ENCODE measurements around the gene CAMK4.

CAMK4 gene

DNA sequence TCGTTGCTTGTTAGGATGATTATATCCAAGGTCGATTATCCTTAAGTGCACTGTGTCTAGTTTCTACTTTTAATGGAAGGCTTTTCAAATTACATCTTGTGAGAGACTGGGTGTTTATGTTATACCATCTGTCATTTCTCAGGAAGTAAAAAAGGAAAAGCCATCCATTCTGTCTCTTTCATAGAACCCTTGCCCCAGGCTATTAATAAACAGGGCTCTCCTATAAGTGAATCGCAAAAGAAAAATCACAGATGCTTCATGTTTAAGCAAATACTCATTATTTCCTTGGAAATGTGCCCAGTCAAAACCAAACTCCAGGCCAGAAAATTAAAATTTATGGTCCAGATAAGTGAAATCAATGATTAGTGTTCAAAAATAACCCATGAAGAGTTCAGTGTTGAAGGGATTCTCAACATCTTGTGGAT, 230.0 kb downstream of the CAMK4 start (continued):
- TF ChIP-seq ZSCAN23 (tag by site-specific recombination; IDR thresholded peaks at IDR 0.05) (0 out of 2 replicates have a peak, but pooled peaks have one; percentile 3), ZXDB (tag by site-specific recombination; IDR thresholded peaks at IDR 0.05) (peak; percentile 68), ZEB2 (tag by site-specific recombination; IDR thresholded peaks at IDR 0.05) (0 out of 2 replicates have a peak, but pooled peaks have one; percentile 45), ZNF366 (tag by site-specific recombination; conservative IDR thresholded peaks at IDR 0.05) (peak; percentile 49; the same call in 1 of the 2 replicates), ZNF585B (tag by site-specific recombination; IDR thresholded peaks at IDR 0.05) (no peak), ZSCAN30 (tag by site-specific recombination; IDR thresholded peaks at IDR 0.05) (peak; percentile 64), ZNF324 (tag by site-specific recombination; IDR thresholded peaks at IDR 0.05) (no peak), ZNF292 (tag by site-specific recombination; IDR thresholded peaks at IDR 0.05; ENCODE audit: borderline replicate concordance, low read depth) (no peak), ZFHX2 (tag by site-specific recombination; conservative IDR thresholded peaks at IDR 0.05) (no peak), KLF10 (tag by site-specific recombination; IDR thresholded peaks at IDR 0.05) (peak; percentile 79), GLI2 (tag by site-specific recombination; IDR thresholded peaks at IDR 0.05; ENCODE audit: borderline replicate concordance, low read depth) (0 out of 2 replicates have a peak, but pooled peaks have one; percentile 4), ZBTB8A (tag by site-specific recombination; IDR thresholded peaks at IDR 0.05) (peak; percentile 39), YY1 (tag by site-specific recombination; IDR thresholded peaks at IDR 0.05) (no peak), ZNF121 (tag by site-specific recombination; IDR thresholded peaks at IDR 0.05) (no peak), YY2 (tag by site-specific recombination; IDR thresholded peaks at IDR 0.05) (no peak), TCF7L2 (IDR thresholded peaks at IDR 0.05; ENCODE audit: borderline replicate concordance, low read depth, low read length) (0 out of 2 replicates have a peak, but pooled peaks have one; percentile 62), ZNF404 (tag by site-specific recombination; IDR thresholded peaks at IDR 0.05) (no peak), ZNF76 (tag by site-specific recombination; IDR thresholded peaks at IDR 0.05; ENCODE audit: borderline replicate concordance, low read depth) (0 out of 2 replicates have a peak, but pooled peaks have one; percentile 28), OSR2 (tag by site-specific recombination; IDR thresholded peaks at IDR 0.05) (peak; percentile 81), SP7 (tag by site-specific recombination; IDR thresholded peaks at IDR 0.05) (peak; percentile 98), ZNF843 (tag by site-specific recombination; IDR thresholded peaks at IDR 0.05) (peak; percentile 91; the same call in 1 of the 2 replicates), HOXD13 (CRISPR knock-in tag; IDR thresholded peaks at IDR 0.05; ENCODE audit: borderline replicate concordance) (peak; percentile 72), ZNF48 (tag by site-specific recombination; IDR thresholded peaks at IDR 0.05) (no peak), EGR2 (tag by site-specific recombination; IDR thresholded peaks at IDR 0.05; ENCODE audit: low read depth) (no peak), HOXA7 (CRISPR knock-in tag; IDR thresholded peaks at IDR 0.05; ENCODE audit: borderline replicate concordance) (no peak), ZNF768 (tag by site-specific recombination; IDR thresholded peaks at IDR 0.05) (no peak), ZNF114 (tag by site-specific recombination; IDR thresholded peaks at IDR 0.05) (no peak)
- TF ChIP-seq, protein P1, sequence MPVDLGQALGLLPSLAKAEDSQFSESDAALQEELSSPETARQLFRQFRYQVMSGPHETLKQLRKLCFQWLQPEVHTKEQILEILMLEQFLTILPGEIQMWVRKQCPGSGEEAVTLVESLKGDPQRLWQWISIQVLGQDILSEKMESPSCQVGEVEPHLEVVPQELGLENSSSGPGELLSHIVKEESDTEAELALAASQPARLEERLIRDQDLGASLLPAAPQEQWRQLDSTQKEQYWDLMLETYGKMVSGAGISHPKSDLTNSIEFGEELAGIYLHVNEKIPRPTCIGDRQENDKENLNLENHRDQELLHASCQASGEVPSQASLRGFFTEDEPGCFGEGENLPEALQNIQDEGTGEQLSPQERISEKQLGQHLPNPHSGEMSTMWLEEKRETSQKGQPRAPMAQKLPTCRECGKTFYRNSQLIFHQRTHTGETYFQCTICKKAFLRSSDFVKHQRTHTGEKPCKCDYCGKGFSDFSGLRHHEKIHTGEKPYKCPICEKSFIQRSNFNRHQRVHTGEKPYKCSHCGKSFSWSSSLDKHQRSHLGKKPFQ (tag by site-specific recombination; IDR thresholded peaks at IDR 0.05): 0 out of 2 replicates have a peak, but pooled peaks have one; percentile 22
- TF ChIP-seq, protein P2, sequence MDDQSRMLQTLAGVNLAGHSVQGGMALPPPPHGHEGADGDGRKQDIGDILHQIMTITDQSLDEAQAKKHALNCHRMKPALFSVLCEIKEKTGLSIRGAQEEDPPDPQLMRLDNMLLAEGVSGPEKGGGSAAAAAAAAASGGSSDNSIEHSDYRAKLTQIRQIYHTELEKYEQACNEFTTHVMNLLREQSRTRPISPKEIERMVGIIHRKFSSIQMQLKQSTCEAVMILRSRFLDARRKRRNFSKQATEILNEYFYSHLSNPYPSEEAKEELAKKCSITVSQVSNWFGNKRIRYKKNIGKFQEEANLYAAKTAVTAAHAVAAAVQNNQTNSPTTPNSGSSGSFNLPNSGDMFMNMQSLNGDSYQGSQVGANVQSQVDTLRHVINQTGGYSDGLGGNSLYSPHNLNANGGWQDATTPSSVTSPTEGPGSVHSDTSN (CRISPR knock-in tag; IDR thresholded peaks at IDR 0.05): no peak
- TF ChIP-seq, protein P3, sequence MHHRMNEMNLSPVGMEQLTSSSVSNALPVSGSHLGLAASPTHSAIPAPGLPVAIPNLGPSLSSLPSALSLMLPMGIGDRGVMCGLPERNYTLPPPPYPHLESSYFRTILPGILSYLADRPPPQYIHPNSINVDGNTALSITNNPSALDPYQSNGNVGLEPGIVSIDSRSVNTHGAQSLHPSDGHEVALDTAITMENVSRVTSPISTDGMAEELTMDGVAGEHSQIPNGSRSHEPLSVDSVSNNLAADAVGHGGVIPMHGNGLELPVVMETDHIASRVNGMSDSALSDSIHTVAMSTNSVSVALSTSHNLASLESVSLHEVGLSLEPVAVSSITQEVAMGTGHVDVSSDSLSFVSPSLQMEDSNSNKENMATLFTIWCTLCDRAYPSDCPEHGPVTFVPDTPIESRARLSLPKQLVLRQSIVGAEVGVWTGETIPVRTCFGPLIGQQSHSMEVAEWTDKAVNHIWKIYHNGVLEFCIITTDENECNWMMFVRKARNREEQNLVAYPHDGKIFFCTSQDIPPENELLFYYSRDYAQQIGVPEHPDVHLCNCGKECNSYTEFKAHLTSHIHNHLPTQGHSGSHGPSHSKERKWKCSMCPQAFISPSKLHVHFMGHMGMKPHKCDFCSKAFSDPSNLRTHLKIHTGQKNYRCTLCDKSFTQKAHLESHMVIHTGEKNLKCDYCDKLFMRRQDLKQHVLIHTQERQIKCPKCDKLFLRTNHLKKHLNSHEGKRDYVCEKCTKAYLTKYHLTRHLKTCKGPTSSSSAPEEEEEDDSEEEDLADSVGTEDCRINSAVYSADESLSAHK (tag by site-specific recombination; IDR thresholded peaks at IDR 0.05): peak; percentile 73
- TF ChIP-seq, protein P4, sequence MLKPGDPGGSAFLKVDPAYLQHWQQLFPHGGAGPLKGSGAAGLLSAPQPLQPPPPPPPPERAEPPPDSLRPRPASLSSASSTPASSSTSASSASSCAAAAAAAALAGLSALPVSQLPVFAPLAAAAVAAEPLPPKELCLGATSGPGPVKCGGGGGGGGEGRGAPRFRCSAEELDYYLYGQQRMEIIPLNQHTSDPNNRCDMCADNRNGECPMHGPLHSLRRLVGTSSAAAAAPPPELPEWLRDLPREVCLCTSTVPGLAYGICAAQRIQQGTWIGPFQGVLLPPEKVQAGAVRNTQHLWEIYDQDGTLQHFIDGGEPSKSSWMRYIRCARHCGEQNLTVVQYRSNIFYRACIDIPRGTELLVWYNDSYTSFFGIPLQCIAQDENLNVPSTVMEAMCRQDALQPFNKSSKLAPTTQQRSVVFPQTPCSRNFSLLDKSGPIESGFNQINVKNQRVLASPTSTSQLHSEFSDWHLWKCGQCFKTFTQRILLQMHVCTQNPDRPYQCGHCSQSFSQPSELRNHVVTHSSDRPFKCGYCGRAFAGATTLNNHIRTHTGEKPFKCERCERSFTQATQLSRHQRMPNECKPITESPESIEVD (tag by site-specific recombination; IDR thresholded peaks at IDR 0.05): peak; percentile 92
- TF ChIP-seq, protein P5, sequence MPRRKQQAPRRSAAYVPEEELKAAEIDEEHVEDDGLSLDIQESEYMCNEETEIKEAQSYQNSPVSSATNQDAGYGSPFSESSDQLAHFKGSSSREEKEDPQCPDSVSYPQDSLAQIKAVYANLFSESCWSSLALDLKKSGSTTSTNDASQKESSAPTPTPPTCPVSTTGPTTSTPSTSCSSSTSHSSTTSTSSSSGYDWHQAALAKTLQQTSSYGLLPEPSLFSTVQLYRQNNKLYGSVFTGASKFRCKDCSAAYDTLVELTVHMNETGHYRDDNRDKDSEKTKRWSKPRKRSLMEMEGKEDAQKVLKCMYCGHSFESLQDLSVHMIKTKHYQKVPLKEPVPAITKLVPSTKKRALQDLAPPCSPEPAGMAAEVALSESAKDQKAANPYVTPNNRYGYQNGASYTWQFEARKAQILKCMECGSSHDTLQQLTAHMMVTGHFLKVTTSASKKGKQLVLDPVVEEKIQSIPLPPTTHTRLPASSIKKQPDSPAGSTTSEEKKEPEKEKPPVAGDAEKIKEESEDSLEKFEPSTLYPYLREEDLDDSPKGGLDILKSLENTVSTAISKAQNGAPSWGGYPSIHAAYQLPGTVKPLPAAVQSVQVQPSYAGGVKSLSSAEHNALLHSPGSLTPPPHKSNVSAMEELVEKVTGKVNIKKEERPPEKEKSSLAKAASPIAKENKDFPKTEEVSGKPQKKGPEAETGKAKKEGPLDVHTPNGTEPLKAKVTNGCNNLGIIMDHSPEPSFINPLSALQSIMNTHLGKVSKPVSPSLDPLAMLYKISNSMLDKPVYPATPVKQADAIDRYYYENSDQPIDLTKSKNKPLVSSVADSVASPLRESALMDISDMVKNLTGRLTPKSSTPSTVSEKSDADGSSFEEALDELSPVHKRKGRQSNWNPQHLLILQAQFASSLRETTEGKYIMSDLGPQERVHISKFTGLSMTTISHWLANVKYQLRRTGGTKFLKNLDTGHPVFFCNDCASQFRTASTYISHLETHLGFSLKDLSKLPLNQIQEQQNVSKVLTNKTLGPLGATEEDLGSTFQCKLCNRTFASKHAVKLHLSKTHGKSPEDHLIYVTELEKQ (tag by site-specific recombination; IDR thresholded peaks at IDR 0.05; ENCODE audit: borderline replicate concordance): peak; percentile 68; the same call in 1 of the 2 replicates

Data from HEK293 (cell line).